OCI-LY1 (cell line): ENCODE data around the gene C12orf56.

Source experiments
- CTCF ChIP-seq: fragments of 200-600 bp; sonication (generic), shearing (Covaris generic); IDR thresholded peaks from 2 replicates; pipeline ENCODE4 v1.5.1; 2017; ENCODE audit warnings: mild to moderate bottlenecking, antibody characterized with exemption, low read length, moderate library complexity, mixed read lengths
- EZH2 ChIP-seq: fragments of 200-600 bp; sonication (generic), shearing (Covaris generic); IDR thresholded peaks from 2 replicates; pipeline ENCODE4 v1.8.0; 2017; ENCODE audit warnings: borderline replicate concordance, mixed run types, mild to moderate bottlenecking, antibody characterized with exemption, low read length, moderate library complexity, mixed read lengths

DNA sequence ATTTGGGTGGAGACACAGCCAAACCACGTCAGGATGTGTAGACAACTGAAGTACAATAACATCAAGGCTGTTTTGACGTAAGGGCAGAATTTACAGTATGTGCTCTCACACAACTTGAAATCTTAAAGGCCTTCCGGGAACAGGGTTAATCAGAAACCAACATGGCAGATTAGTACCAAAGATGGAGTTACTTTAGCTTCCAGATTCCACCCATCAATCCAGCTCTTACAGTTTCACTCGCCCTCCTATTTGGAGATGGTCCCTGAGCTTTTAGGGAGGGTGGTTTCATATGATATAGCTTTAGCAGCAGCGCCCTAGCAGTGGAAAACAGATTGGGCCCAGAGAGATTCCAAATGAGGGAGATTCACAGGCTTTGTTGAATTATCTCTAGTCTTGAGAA lies 11.6 kb upstream of the C12orf56 start:
- TF ChIP-seq CTCF (no peak), EZH2 (no peak)
